IMR-90 (cell line): Measurements from ENCODE around the gene CLDN15.

Experiments used
- FOS ChIP-seq: fragments of 150-350 bp; IDR thresholded peaks from 2 replicates; pipeline ENCODE4 v1.6.1; 2016; ENCODE audit warnings: low read depth, low read length
- MAFK ChIP-seq: IDR thresholded peaks from 2 replicates; pipeline ENCODE4 v1.6.1; 2012; ENCODE audit warnings: low read depth, low read length, improper control_type of control experiment
- MXI1 ChIP-seq: IDR thresholded peaks from 2 replicates; pipeline ENCODE4 v1.6.1; 2012; ENCODE audit warnings: low read depth, mild to moderate bottlenecking, low read length, moderate library complexity, borderline replicate concordance
- POLR2A ChIP-seq: IDR thresholded peaks from 2 replicates; pipeline ENCODE4 v1.6.1; 2012; ENCODE audit warnings: mild to moderate bottlenecking, low read depth, low read length
- RAD21 ChIP-seq: IDR thresholded peaks from 2 replicates; pipeline ENCODE4 v1.6.1; 2012; ENCODE audit warnings: low read length, improper control_type of control experiment
- RCOR1 ChIP-seq: IDR thresholded peaks from 2 replicates; pipeline ENCODE4 v1.6.1; 2012; ENCODE audit warnings: mild to moderate bottlenecking, low read length, improper control_type of control experiment; ENCODE audit not compliant: insufficient replicate concordance
- RFX5 ChIP-seq: IDR thresholded peaks from 2 replicates; pipeline ENCODE4 v1.8.0; 2012; ENCODE audit warnings: low read depth, mild to moderate bottlenecking, low read length, moderate library complexity
- SMC3 ChIP-seq: fragments of 150-350 bp; IDR thresholded peaks from 2 replicates; pipeline ENCODE4 v1.6.1; 2016; ENCODE audit warnings: low read depth, mild to moderate bottlenecking, antibody characterized with exemption, low read length, moderate library complexity
- TF ChIP-seq, protein P1 (sequence below): conservative IDR thresholded peaks from 2 replicates; pipeline ENCODE4 v1.5.1; 2012; ENCODE audit warnings: mild to moderate bottlenecking, low read depth, low read length, improper control_type of control experiment
- TF ChIP-seq, protein P2 (sequence below): fragments of 150-350 bp; IDR thresholded peaks from 2 replicates; pipeline ENCODE4 v1.6.1; 2017; ENCODE audit warnings: mild to moderate bottlenecking, antibody characterized with exemption, low read length, low read depth

DNA sequence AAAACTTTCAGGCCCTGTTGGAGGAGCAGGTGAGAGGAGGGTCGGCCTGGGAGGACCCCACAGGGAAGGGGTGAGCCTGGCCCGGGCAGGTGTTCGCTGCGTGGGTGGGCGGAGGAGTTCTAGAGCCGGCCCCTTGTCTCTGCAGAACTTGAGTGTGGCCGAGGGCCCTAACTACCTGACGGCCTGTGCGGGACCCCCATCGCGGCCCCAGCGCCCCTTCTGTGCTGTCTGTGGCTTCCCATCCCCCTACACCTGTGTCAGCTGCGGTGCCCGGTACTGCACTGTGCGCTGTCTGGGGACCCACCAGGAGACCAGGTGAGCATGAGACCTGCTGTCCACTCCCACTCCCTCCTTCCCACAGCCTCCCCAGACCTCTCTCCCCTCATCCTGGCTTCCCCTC lies 14.1 kb downstream of the CLDN15 start:
- TF ChIP-seq, protein P1, sequence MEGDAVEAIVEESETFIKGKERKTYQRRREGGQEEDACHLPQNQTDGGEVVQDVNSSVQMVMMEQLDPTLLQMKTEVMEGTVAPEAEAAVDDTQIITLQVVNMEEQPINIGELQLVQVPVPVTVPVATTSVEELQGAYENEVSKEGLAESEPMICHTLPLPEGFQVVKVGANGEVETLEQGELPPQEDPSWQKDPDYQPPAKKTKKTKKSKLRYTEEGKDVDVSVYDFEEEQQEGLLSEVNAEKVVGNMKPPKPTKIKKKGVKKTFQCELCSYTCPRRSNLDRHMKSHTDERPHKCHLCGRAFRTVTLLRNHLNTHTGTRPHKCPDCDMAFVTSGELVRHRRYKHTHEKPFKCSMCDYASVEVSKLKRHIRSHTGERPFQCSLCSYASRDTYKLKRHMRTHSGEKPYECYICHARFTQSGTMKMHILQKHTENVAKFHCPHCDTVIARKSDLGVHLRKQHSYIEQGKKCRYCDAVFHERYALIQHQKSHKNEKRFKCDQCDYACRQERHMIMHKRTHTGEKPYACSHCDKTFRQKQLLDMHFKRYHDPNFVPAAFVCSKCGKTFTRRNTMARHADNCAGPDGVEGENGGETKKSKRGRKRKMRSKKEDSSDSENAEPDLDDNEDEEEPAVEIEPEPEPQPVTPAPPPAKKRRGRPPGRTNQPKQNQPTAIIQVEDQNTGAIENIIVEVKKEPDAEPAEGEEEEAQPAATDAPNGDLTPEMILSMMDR, result no peak
- no peak for TF ChIP-seq SMC3
- TF ChIP-seq POLR2A, result no peak
- TF ChIP-seq MAFK, result no peak
- TF ChIP-seq RCOR1, result no peak
- TF ChIP-seq, protein P2, sequence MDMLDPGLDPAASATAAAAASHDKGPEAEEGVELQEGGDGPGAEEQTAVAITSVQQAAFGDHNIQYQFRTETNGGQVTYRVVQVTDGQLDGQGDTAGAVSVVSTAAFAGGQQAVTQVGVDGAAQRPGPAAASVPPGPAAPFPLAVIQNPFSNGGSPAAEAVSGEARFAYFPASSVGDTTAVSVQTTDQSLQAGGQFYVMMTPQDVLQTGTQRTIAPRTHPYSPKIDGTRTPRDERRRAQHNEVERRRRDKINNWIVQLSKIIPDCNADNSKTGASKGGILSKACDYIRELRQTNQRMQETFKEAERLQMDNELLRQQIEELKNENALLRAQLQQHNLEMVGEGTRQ, result no peak
- TF ChIP-seq MXI1, result no peak
- TF ChIP-seq RFX5, result no peak
- TF ChIP-seq RAD21, result no peak
- TF ChIP-seq FOS, result no peak
